Fibroblast of lung (primary cell): ENCODE data around the gene LIPE. TPM values are rescaled to one million over a fixed set of nuclear protein-coding genes. Genes with fewer than 3 reads are reported as not detected.

Source experiments
- DNase-seq, 2 donors: peaks; one replicate each; pipeline versions ENCODE4 v3.0.0 to v3.0.0-alpha.2; 2010; ENCODE audit warnings: low read depth in 2 of 2
- H2AFZ ChIP-seq: 2 replicates; pipeline ENCODE4 v1.5.1; 2012; ENCODE audit warnings: low read length, control low read depth, inconsistent platforms
- H3K27ac ChIP-seq: 2 replicates; pipeline ENCODE4 v1.5.1; 2011; ENCODE audit warnings: low read length, control low read depth; ENCODE audit not compliant: insufficient read depth
- H3K27me3 ChIP-seq: 2 replicates; pipeline ENCODE4 v1.5.1; 2011; ENCODE audit warnings: mild to moderate bottlenecking, low read length; ENCODE audit not compliant: control insufficient read depth, insufficient read depth
- H3K36me3 ChIP-seq: 2 replicates; pipeline ENCODE4 v1.5.1; 2011; ENCODE audit warnings: low read length; ENCODE audit not compliant: control insufficient read depth, insufficient read depth
- H3K4me1 ChIP-seq: 2 replicates; pipeline ENCODE4 v1.5.1; 2011; ENCODE audit warnings: low read length; ENCODE audit not compliant: control insufficient read depth, insufficient read depth; ENCODE audit errors: extremely low read depth
- H3K4me2 ChIP-seq: 2 replicates; pipeline ENCODE4 v1.5.1; 2011; ENCODE audit warnings: low read length, control low read depth; ENCODE audit not compliant: insufficient read depth; ENCODE audit errors: extremely low read depth
- H3K4me3 ChIP-seq, 4 experiments: fragments of 200-600 bp in 1 of 4; sonication (generic) in 1 of 4; replicated peaks in 1 of 4; 2 replicates each; pipeline ENCODE4 v1.5.1; 2011 to 2016; ENCODE audit warnings: low read length in 4 of 4, low read depth in 3 of 4, mild to moderate bottlenecking in 3 of 4, control low read depth in 2 of 4, inconsistent platforms in 1 of 4, mixed read lengths in 1 of 4; ENCODE audit not compliant: insufficient read depth in 1 of 4; ENCODE audit errors: control extremely low read depth in 1 of 4
- H3K79me2 ChIP-seq: 2 replicates; pipeline ENCODE4 v1.5.1; 2012; ENCODE audit warnings: mild to moderate bottlenecking, low read length, inconsistent platforms; ENCODE audit not compliant: control insufficient read depth, insufficient read depth
- H3K9ac ChIP-seq: 2 replicates; pipeline ENCODE4 v1.5.1; 2011; ENCODE audit warnings: mild to moderate bottlenecking, low read length, control low read depth; ENCODE audit not compliant: insufficient read depth
- H3K9me3 ChIP-seq: 2 replicates; pipeline ENCODE4 v1.5.1; 2012; ENCODE audit warnings: low read depth, low read length; ENCODE audit not compliant: control insufficient read depth, insufficient read depth
- H4K20me1 ChIP-seq: 2 replicates; pipeline ENCODE4 v1.5.1; 2011; ENCODE audit warnings: low read length; ENCODE audit not compliant: control insufficient read depth, insufficient read depth; ENCODE audit errors: extremely low read depth
- EZH2 ChIP-seq: IDR thresholded peaks from 2 replicates; pipeline ENCODE4 v1.5.1; 2012; ENCODE audit warnings: low read length, control low read depth, mild to moderate bottlenecking; ENCODE audit errors: missing control alignments
- polyA plus RNA-seq, 2 donors: library from polyadenylated mRNA; depleted of rRNA in 1 of 2; stranded (reverse) in 1 of 2; unstranded in 1 of 2; fragments of >200 nt; gene quantifications; 2 replicates each; pipeline ENCODE4 v1.2.1, GENCODE V29; 2011 to 2012; ENCODE audit warnings: missing spikeins in 1 of 2
- total RNA-seq: library from RNA; depleted of rRNA; stranded (reverse); fragments of >200 nt; gene quantifications from 2 replicates; pipeline ENCODE4 v1.2.1, GENCODE V29; 2014
- TF ChIP-seq, protein P1 (sequence below), 2 donors: IDR thresholded peaks in 1 of 2; conservative IDR thresholded peaks in 1 of 2; 1 replicate in 1 of 2; 2 replicates in 1 of 2; pipeline ENCODE4 v1.5.1; 2011 to 2012; ENCODE audit warnings: low read length in 2 of 2, control low read depth in 1 of 2, inconsistent platforms in 1 of 2, low read depth in 1 of 2, mild to moderate bottlenecking in 1 of 2

Gene LIPE
- total and polyA plus RNA-seq, 2 donors (not counting 1 experiment from before 2014, with no cell fraction given) = 1.1 to 1.7 TPM

DNA sequence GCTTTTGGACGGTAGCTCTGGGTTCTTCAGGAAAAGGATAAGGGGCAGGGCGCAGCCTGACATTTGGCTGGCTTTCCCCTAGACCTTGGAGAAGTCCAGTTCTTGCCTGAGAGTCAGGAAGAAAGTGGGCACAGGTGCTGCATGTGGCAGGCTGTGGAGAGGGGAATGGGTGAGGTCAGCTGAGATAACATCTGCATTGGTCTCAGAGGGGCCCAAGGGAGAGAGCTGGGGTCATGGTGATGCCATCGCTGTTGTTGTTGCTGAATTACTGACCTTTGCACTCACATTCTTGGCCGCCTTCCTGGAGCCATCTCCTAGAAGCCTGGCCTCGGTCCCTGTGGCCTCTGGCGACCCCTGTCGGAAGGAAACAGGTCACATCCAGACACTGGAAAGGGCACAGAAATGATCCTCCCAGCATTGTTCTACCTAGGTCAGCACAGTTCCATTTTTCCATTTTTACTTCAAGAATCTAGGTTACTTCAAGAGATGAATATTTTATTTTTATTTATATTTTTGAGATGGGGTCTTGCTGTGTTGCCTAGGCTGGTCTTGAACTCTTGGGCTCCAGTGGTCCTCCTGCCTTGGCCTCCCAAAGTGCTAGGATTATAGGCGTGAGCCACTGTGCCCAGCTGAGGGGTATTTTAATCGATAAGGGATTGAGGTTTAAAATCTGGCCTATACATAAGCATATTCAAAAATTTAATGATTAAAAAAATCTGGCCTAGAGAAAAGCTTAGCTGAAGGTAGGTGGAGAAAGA, 6.5 kb upstream of the LIPE start:
- Histone ChIP-seq H3K27me3 (no peaks in the 10 kb centered on the region), H3K9ac (no peak overlapping the region), H3K4me2 (no peak overlapping the region), H3K27ac (no peak overlapping the region), H3K36me3 (no peaks in the 10 kb centered on the region), H2AFZ (no peak overlapping the region), H4K20me1 (no peaks in the 10 kb centered on the region), H3K79me2 (no peaks in the 10 kb centered on the region), H3K4me1 (peaks cover 7% of the 10 kb centered on the region), H3K4me3 (no peak overlapping the region), H3K9me3 (no peaks in the 10 kb centered on the region)
- TF ChIP-seq, protein P1, sequence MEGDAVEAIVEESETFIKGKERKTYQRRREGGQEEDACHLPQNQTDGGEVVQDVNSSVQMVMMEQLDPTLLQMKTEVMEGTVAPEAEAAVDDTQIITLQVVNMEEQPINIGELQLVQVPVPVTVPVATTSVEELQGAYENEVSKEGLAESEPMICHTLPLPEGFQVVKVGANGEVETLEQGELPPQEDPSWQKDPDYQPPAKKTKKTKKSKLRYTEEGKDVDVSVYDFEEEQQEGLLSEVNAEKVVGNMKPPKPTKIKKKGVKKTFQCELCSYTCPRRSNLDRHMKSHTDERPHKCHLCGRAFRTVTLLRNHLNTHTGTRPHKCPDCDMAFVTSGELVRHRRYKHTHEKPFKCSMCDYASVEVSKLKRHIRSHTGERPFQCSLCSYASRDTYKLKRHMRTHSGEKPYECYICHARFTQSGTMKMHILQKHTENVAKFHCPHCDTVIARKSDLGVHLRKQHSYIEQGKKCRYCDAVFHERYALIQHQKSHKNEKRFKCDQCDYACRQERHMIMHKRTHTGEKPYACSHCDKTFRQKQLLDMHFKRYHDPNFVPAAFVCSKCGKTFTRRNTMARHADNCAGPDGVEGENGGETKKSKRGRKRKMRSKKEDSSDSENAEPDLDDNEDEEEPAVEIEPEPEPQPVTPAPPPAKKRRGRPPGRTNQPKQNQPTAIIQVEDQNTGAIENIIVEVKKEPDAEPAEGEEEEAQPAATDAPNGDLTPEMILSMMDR (conservative IDR thresholded peaks at IDR 0.05 in 1 of 2, IDR thresholded peaks at IDR 0.05 in 1 of 2; ENCODE audit: low read depth in 1 of 2, low read length in 2 of 2) = peak; percentile 50 to 70
- TF ChIP-seq EZH2 = no peak
- DNase-seq = peak in 1 of 2 donors; percentile 68

DNA sequence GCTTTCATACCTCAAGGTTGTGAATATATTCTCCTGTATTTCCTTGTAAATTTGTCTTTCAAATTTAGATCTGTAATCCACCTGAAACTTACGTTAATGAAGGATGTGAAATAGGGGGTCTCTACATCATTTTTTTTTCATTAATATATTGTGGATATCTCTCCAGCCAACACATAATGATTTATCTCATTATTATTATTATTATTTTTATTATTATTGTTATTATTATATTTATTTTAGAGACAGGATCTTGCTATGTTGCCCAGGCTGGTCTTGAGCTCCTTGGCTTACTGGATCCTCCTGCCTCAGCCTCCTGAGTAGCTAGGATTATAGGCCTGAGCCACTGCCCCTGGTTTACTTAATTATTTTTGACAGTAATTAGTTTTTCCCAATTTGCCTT, 4.3 kb upstream of the LIPE start:
- no peak overlapping the region for H3K4me2 ChIP-seq
- no peak overlapping the region for H3K9ac ChIP-seq
- no peak for DNase-seq
- no peaks in the 10 kb centered on the region for H3K9me3 ChIP-seq
- no peak overlapping the region for H3K4me3 ChIP-seq
- H3K27me3 ChIP-seq = no peaks in the 10 kb centered on the region
- no peaks in the 10 kb centered on the region for H4K20me1 ChIP-seq
- TF ChIP-seq EZH2 = no peak
- TF ChIP-seq, protein P1 (conservative IDR thresholded peaks at IDR 0.05 in 1 of 2, IDR thresholded peaks at IDR 0.05 in 1 of 2; ENCODE audit: low read depth in 1 of 2, low read length in 2 of 2) = no peak
- H2AFZ ChIP-seq = no peak overlapping the region
- H3K36me3 ChIP-seq = no peaks in the 10 kb centered on the region
- peaks cover 7% of the 10 kb centered on the region for H3K4me1 ChIP-seq
- H3K79me2 ChIP-seq = no peaks in the 10 kb centered on the region
- no peak overlapping the region for H3K27ac ChIP-seq

DNA sequence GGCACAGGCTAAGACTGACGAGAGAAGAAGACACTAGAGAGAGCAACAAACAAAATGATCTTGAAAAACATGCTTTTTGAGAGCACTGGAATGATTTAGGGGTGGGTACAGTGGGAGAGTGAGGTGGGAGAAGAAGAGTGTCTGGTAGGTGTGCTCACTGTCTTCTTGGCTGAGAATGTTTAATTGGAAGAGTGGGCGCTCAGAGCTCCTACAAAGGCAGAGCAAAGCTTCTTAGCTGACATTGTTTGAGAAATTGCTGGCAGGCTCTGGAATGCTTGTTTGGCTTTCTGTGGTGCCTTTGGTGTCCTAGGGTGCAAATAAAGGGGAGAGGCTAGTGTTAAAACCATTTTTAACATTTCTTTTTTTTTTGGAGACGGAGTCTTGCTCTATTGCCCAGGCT, 1.5 kb upstream of the LIPE start:
- H3K4me3 ChIP-seq = no peak overlapping the region
- no peaks in the 10 kb centered on the region for H3K36me3 ChIP-seq
- no peak overlapping the region for H2AFZ ChIP-seq
- TF ChIP-seq, protein P1 (conservative IDR thresholded peaks at IDR 0.05 in 1 of 2, IDR thresholded peaks at IDR 0.05 in 1 of 2; ENCODE audit: low read depth in 1 of 2, low read length in 2 of 2) = no peak
- no peak for TF ChIP-seq EZH2
- no peaks in the 10 kb centered on the region for H3K9me3 ChIP-seq
- no peaks in the 10 kb centered on the region for H4K20me1 ChIP-seq
- no peak overlapping the region for H3K27ac ChIP-seq
- no peak overlapping the region for H3K9ac ChIP-seq
- peaks cover 6% of the 10 kb centered on the region for H3K4me1 ChIP-seq
- H3K79me2 ChIP-seq = no peaks in the 10 kb centered on the region
- H3K4me2 ChIP-seq = no peak overlapping the region
- DNase-seq = no peak
- H3K27me3 ChIP-seq = no peaks in the 10 kb centered on the region
